ENCODE measurements around the gene NAPB.
A peak's percentile ranks its signal among the peaks of the same experiment; 100 is the strongest.

The NAPB gene

DNA sequence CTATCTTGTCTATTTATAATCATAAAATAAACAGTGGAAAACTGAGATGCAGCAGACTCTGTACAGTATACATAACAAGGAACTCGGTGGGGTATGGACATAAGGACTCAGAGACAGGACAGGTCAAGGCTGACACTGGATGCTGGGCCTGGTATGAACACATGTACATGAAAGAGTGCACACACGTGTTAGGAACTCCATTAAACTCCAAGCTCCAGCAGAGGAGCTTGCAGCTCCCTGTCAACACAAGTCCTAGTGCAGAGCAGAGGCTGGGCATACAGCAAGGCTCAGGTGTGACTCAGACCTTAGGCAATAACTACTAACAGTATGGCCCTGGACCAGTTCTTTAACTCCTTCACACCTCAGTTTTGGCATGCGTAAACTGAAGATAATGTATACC, 17.1 kb downstream of the NAPB start:
- no peak for DNase-seq

DNA sequence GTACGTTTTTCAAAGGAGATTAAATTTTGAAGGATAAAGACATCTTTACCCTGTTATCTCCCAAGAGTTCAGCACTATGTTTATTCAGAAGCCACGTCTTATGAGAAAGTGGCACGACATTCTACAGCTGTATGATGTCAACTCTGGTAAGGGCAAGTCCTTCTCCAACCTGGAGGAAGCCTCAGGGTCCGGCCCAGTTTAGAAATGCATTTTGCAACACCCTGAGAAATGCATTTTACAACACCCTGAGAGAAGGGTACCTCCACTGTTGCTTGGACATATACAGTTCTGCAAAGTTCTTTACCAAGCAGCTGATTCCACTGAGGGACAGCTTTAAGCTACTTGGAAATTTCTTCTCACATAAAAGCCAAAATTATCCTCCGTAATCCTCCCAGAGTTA, 17.5 kb downstream of the NAPB start:
- no peak for DNase-seq

DNA sequence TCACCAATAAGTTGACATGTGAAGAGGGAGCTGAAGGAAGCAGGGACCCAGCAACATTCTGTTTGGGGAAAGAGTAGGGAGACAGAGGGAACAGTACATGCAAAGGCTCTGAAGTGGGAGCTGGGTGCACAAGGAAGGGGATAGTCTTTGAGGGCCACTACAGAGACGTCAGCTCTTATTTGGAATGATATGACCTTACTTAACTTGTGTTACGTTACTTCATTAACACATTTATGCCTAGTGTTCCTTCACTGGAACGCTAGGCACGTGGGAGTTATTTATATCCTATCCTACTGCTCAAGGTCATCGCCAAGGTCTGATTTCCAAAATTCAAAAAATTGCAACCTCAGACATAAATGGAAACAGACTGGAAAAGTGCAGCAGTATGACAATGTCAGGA, 20.2 kb downstream of the NAPB start:
- DNase-seq: no peak

- peak; percentile 63 for DNase-seq
Observed at GRCh38 chr20:23399568-23400241, 21.6 kb downstream of the NAPB start.

DNA sequence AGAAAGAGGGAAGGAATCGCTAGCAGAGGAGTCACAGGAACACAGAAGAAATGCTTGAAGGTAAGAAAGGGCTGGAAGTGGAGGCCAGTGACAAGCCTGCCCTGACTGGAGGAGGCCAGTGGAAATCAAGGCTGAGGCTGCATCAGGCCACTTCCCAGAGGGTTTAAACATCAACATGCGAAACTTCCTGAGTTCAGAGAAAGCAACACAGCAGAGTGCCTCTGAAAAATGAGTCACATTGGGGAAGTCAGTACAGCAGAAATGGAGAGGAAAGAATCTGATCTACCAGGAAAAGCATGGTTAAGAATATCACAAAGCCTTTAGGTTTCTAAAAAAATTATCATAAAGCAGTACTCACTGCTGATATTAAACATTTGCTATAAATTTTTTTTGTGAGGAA, 23.3 kb downstream of the NAPB start:
- DNase-seq: no peak

GRCh38 chr20:23396950-23397627, 24.2 kb downstream of the NAPB start:
- DNase-seq: no peak

- no peak for DNase-seq
Observed at GRCh38 chr20:23393996-23394775, 27.1 kb downstream of the NAPB start.

DNA sequence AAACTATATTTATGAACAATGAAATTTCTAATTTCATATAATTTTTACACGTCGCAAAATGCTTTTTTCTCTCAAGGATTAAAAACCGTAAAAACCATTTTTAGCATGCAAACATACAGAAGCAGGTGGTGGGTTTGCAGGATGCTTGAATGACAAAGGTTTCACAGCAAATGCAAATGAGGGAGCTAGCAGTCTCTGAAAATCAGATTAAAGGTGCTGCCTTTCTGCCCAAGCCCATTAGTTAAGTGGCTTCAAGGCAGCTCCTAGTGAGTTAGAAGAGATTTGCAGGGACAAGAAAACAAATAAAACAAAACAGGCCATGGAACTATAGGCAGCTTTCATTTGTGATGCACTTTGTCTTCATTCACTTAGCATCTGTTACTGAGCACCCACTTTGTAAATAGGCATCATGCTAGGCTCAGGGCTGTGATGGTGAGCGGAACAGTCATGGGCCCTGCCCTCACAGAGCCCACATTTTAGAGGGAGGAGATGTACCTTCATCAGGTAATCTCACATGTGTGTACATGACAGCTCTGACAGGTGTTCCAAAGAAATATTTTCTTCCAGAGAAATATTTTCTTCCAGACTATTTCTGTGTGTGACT, 29.5 kb downstream of the NAPB start:
- DNase-seq: peak; percentile 21

DNA sequence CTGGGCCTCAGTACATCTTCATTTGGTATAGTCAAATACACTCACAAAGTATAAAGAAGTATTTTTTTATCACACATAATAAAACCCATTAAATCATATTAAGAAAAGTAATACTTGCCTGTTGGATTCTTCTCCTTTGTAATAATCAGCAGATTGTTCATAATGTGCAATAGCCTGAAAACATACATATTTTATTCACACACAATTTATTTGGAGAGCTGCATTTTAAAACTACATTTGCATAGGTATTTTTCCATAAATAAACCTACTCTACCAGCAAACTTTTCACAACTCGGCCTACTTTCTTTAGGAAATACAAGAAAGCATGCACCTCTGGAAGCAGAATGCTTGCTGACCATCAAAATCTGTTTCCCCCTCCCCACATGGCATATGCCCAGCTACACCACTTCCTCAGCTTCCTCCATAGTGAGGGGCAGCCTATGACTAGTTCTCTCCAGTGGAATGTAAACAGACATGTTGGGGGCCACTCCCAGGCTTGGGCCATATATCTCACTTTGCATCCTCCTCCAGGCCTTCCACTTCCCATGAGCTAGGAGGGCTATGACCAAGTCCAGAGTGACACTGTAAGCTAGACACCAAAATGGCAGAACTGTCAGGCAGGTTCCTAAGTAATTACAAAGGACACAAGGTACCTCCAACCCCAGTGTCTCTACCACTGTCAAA, 31.1 kb downstream of the NAPB start:
- DNase-seq: no peak

GRCh38 chr20:23387118-23387443, 34.2 kb downstream of the NAPB start:
- no peak for DNase-seq

- DNase-seq: no peak
Observed at GRCh38 chr20:23386304-23387117, 34.8 kb downstream of the NAPB start.

GRCh38 chr20:23381876-23382275, 39.4 kb downstream of the NAPB start:
- no peak for DNase-seq

GRCh38 chr20:23379772-23380171, 41.5 kb downstream of the NAPB start:
- DNase-seq: no peak

DNA sequence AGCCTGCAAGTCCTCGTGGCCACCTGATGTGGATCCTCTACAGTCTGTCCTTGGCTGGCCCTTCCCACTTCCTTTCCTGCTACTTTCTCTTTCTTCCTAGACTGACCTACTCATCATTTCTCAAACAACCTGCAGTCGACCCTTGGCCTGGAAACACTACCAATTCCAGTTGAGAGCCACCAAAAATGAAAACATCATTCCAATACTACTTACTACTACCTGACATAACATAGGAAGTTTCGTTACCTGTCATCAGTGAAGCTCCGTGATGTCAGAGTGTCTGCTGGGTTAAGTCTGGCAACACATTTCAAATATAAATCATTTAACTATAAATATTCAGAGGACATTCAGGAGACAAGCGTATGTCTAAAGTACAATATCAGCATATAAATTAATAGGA, 45.5 kb downstream of the NAPB start:
- DNase-seq: no peak

- DNase-seq: no peak
Observed at GRCh38 chr20:23374441-23374840, 46.8 kb downstream of the NAPB start.

GRCh38 chr20:23371496-23371895, 49.8 kb downstream of the NAPB start:
- DNase-seq: no peak

GRCh38 chr20:23370873-23371272, 50.4 kb downstream of the NAPB start:
- DNase-seq: no peak

DNA sequence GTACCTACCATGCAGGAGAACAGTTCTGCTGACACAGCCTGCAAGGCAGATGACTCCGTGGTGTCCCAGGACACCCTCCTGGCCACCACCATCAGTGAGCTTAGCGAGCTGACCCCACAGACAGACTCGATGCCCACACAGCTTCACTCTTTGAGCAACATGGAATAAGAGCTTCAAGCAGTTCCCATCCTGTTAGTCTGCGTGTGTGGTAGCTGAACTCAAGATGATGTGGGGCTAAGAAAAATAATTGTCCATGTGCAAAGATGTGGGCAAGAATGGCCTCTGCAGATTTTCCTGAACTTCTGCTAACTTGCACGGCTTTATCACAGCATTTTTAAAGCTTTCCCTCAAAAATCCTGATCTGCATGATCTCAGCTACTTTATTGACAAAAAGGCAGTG, 51.0 kb downstream of the NAPB start:
- DNase-seq: no peak

DNA sequence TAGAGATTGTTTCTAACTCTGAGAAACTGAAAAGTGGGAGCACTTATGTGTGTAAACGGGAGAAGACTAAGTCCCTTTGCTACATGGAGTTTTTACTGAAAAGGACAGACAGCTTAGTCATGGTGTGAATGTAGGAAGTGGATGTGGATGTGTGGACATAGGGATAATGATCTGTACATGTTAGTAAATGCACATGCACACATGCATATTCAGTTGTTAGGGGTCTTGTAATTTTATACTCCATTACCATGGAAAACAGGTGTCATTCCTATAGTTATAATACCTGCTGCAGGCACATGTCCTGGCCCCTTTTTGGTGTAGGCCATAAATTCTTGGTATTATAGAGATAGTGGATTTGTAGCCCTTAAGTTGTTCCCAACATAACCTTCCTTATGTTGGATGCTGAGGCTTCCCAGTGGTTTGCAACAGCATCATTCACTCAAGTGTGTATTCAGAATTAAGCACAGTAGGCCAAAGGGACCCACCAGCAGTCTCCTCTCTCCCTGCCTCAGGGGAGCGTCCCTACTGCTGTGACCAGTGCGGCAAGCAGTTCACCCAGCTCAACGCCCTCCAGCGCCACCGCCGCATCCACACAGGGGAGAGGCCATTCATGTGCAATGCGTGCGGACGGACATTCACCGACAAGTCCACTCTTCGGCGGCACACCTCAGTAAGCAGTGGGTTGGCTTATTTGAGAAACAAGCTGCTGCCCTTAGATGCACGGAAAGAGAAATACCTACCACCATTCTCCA, 52.0 kb downstream of the NAPB start:
- no peak for DNase-seq

DNA sequence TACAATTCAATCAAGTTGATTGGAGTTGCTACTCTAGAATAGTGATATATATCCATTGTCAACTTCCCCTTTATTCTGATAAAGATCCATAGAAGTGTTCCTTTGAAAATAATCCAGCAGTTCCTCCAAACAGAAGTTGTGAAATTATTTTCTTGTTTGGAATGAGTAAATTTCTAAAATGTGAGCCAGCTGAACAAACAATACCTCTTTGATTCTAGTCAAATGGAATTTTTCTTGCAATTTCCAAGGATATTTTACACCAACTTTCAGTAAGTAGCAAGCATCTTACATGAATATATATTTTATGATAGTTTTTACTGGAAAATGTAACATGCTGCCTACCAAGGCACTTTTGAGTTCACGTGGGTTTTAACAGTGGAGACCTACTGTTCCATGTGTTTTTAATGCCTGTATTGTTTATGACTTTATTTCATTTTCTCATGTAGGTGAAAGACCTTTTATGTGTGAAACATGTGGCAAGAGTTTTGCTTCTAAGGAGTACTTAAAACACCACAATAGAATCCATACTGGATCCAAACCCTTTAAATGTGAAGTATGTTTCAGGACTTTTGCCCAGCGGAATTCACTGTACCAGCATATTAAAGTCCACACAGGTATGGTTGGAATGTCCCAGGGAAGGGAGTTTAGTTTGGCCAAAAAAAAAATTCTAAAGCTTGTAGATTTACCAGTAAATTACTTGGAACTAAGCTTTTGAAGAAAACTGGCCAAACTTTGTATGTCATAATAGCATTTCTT, 52.8 kb downstream of the NAPB start:
- DNase-seq: no peak

DNA sequence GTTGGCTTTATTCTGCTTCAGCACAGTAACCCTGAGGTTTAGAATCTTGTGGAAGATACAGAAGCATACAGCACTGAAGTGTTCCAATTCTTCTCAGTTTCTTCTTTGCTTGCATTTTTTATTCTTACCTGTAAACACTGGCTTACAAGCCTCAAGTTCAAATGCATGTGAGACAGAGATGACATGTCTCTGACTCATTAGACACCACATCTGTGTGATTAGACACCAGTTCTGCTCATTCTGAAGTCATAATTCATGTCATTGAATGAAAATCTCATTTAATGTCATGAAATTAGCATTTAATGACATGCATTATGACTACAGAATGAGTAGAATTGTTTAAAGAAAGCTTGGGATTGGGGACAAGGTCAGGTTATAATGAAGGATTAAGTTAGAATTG, 53.5 kb downstream of the NAPB start:
- DNase-seq: no peak
